Measurements from ENCODE around the gene SGSM2. TPM values are rescaled to one million over a fixed set of nuclear protein-coding genes. Genes with fewer than 3 reads are reported as not detected.

The SGSM2 gene
- total RNA-seq, 5 donors from 2014 or later (not counting 1 experiment from before 2014, with no cell fraction given): 124 to 172 (median 160) TPM

GRCh38 chr17:2362881-2363280, 25.6 kb downstream of the SGSM2 start:
- Histone ChIP-seq H3K4me1 (ENCODE audit: control insufficient read depth in 1 of 2, extremely low read depth in 1 of 2, insufficient read depth in 2 of 2, low read length in 2 of 2) (no peaks in the 10 kb centered on the region), H3K9me3 (no peaks in the 10 kb centered on the region), H3K4me3 (ENCODE audit: control insufficient read depth in 1 of 2, extremely low read depth in 1 of 2, low read length in 1 of 2) (no peak overlapping the region), H3K36me3 (ENCODE audit: control insufficient read depth in 2 of 2, extremely low read depth in 1 of 2, insufficient read depth in 1 of 2, low read length in 1 of 2) (peaks cover 25 to 43% of the 10 kb centered on the region in 2 donors), H3K27ac (ENCODE audit: low read length) (no peak overlapping the region), H3K27me3 (replicated peaks in 1 of 2; ENCODE audit: control insufficient read depth in 2 of 2, extremely low read depth in 1 of 2, insufficient read depth in 2 of 2, low read length in 1 of 2) (no peaks in the 10 kb centered on the region)
- CTCF ChIA-PET: interaction anchor here in 1 of 2 donors (1.3 kb wide), 1 partner anchor 9 kb away, joined by 5 read pairs; no protein-coding TSS in a partner anchor
- Mint-ChIP-seq H3K4me1 (no peaks in the 10 kb centered on the region), H3K4me3 (no peak overlapping the region), H3K9me3 (no peaks in the 10 kb centered on the region), H3K27me3 (no peaks in the 10 kb centered on the region), H3K36me3 (peaks cover 17% of the 10 kb centered on the region), H3K27ac (no peak overlapping the region)
- WGBS (ENCODE audit: insufficient coverage): 93% methylated on average over 4 of the region's 14 CpGs
- DNase-seq (no peak), ATAC-seq (replicated peaks in 1 of 4) (no peak)
- POLR2A ChIA-PET: no interaction called here

- no peak for ATAC-seq (replicated peaks in 1 of 4)
- ChIA-PET CTCF (interaction anchor here in 1 of 2 donors (1.3 kb wide), 1 partner anchor 9 kb away, joined by 5 read pairs; no protein-coding TSS in a partner anchor), POLR2A (no interaction called here)
- Histone ChIP-seq H3K4me3 (ENCODE audit: control insufficient read depth in 1 of 2, extremely low read depth in 1 of 2, low read length in 1 of 2) (no peak overlapping the region), H3K4me1 (ENCODE audit: control insufficient read depth in 1 of 2, extremely low read depth in 1 of 2, insufficient read depth in 2 of 2, low read length in 2 of 2) (no peaks in the 10 kb centered on the region), H3K9me3 (no peaks in the 10 kb centered on the region), H3K36me3 (ENCODE audit: control insufficient read depth in 2 of 2, extremely low read depth in 1 of 2, insufficient read depth in 1 of 2, low read length in 1 of 2) (peaks cover 27 to 43% of the 10 kb centered on the region in 2 donors), H3K27me3 (replicated peaks in 1 of 2; ENCODE audit: control insufficient read depth in 2 of 2, extremely low read depth in 1 of 2, insufficient read depth in 2 of 2, low read length in 1 of 2) (no peaks in the 10 kb centered on the region), H3K27ac (ENCODE audit: low read length) (no peak overlapping the region)
- H3K27me3 Mint-ChIP-seq: no peaks in the 10 kb centered on the region
- H3K4me1 Mint-ChIP-seq: no peaks in the 10 kb centered on the region
- no peak for DNase-seq
- no peak overlapping the region for H3K27ac Mint-ChIP-seq
- WGBS (ENCODE audit: insufficient coverage): 98% methylated on average over 20 of the region's 21 CpGs
- no peaks in the 10 kb centered on the region for H3K9me3 Mint-ChIP-seq
- no peak overlapping the region for H3K4me3 Mint-ChIP-seq
- H3K36me3 Mint-ChIP-seq: peaks cover 17% of the 10 kb centered on the region
These were observed 26.0 kb downstream of the SGSM2 start for GRCh38 chr17:2363318-2363717.

- Histone ChIP-seq H3K4me3 (ENCODE audit: control insufficient read depth in 1 of 2, extremely low read depth in 1 of 2, low read length in 1 of 2) (no peak overlapping the region), H3K27ac (ENCODE audit: low read length) (no peak overlapping the region), H3K4me1 (ENCODE audit: control insufficient read depth in 1 of 2, extremely low read depth in 1 of 2, insufficient read depth in 2 of 2, low read length in 2 of 2) (no peaks in the 10 kb centered on the region), H3K36me3 (ENCODE audit: control insufficient read depth in 2 of 2, extremely low read depth in 1 of 2, insufficient read depth in 1 of 2, low read length in 1 of 2) (peaks cover 27 to 47% of the 10 kb centered on the region in 2 donors), H3K9me3 (no peaks in the 10 kb centered on the region), H3K27me3 (replicated peaks in 1 of 2; ENCODE audit: control insufficient read depth in 2 of 2, extremely low read depth in 1 of 2, insufficient read depth in 2 of 2, low read length in 1 of 2) (no peaks in the 10 kb centered on the region)
- DNase-seq: no peak
- Mint-ChIP-seq H3K27me3 (no peaks in the 10 kb centered on the region), H3K27ac (no peak overlapping the region), H3K4me3 (no peak overlapping the region), H3K4me1 (no peaks in the 10 kb centered on the region), H3K9me3 (no peaks in the 10 kb centered on the region), H3K36me3 (peaks cover 17% of the 10 kb centered on the region)
- CTCF ChIA-PET: interaction anchor here in 1 of 2 donors (1.3 kb wide), 1 partner anchor 10 kb away, joined by 5 read pairs; no protein-coding TSS in a partner anchor
- POLR2A ChIA-PET: no interaction called here
- WGBS (ENCODE audit: insufficient coverage): 90% methylated on average over 16 of the region's 26 CpGs
- ATAC-seq (replicated peaks in 1 of 4): no peak
These were observed 26.8 kb downstream of the SGSM2 start for GRCh38 chr17:2363851-2364762.

GRCh38 chr17:2364763-2365116, 27.4 kb downstream of the SGSM2 start:
- Histone ChIP-seq H3K36me3 (ENCODE audit: control insufficient read depth in 2 of 2, extremely low read depth in 1 of 2, insufficient read depth in 1 of 2, low read length in 1 of 2) (peaks cover 24 to 48% of the 10 kb centered on the region in 2 donors), H3K4me1 (ENCODE audit: control insufficient read depth in 1 of 2, extremely low read depth in 1 of 2, insufficient read depth in 2 of 2, low read length in 2 of 2) (no peaks in the 10 kb centered on the region), H3K27me3 (replicated peaks in 1 of 2; ENCODE audit: control insufficient read depth in 2 of 2, extremely low read depth in 1 of 2, insufficient read depth in 2 of 2, low read length in 1 of 2) (no peaks in the 10 kb centered on the region), H3K4me3 (ENCODE audit: control insufficient read depth in 1 of 2, extremely low read depth in 1 of 2, low read length in 1 of 2) (no peak overlapping the region), H3K27ac (ENCODE audit: low read length) (no peak overlapping the region), H3K9me3 (no peaks in the 10 kb centered on the region)
- no peaks in the 10 kb centered on the region for H3K27me3 Mint-ChIP-seq
- peaks cover 17% of the 10 kb centered on the region for H3K36me3 Mint-ChIP-seq
- WGBS (ENCODE audit: insufficient coverage): 88% methylated on average over 9 of the region's 12 CpGs
- H3K4me1 Mint-ChIP-seq: no peaks in the 10 kb centered on the region
- H3K27ac Mint-ChIP-seq: no peak overlapping the region
- H3K4me3 Mint-ChIP-seq: no peak overlapping the region
- no peaks in the 10 kb centered on the region for H3K9me3 Mint-ChIP-seq
- CTCF ChIA-PET: no interaction called here
- POLR2A ChIA-PET: no interaction called here
- no peak for ATAC-seq (replicated peaks in 1 of 4)
- no peak for DNase-seq

GRCh38 chr17:2365132-2365531, 27.8 kb downstream of the SGSM2 start:
- ChIA-PET CTCF (no interaction called here), POLR2A (no interaction called here)
- no peaks in the 10 kb centered on the region for H3K4me1 Mint-ChIP-seq
- H3K27me3 Mint-ChIP-seq: no peaks in the 10 kb centered on the region
- Histone ChIP-seq H3K27ac (ENCODE audit: low read length) (no peak overlapping the region), H3K4me1 (ENCODE audit: control insufficient read depth in 1 of 2, extremely low read depth in 1 of 2, insufficient read depth in 2 of 2, low read length in 2 of 2) (no peaks in the 10 kb centered on the region), H3K4me3 (ENCODE audit: control insufficient read depth in 1 of 2, extremely low read depth in 1 of 2, low read length in 1 of 2) (no peak overlapping the region), H3K36me3 (ENCODE audit: control insufficient read depth in 2 of 2, extremely low read depth in 1 of 2, insufficient read depth in 1 of 2, low read length in 1 of 2) (peaks cover 24 to 49% of the 10 kb centered on the region in 2 donors), H3K9me3 (no peaks in the 10 kb centered on the region), H3K27me3 (replicated peaks in 1 of 2; ENCODE audit: control insufficient read depth in 2 of 2, extremely low read depth in 1 of 2, insufficient read depth in 2 of 2, low read length in 1 of 2) (no peaks in the 10 kb centered on the region)
- H3K4me3 Mint-ChIP-seq: no peak overlapping the region
- H3K9me3 Mint-ChIP-seq: no peaks in the 10 kb centered on the region
- peaks cover 17% of the 10 kb centered on the region for H3K36me3 Mint-ChIP-seq
- DNase-seq (no peak), ATAC-seq (replicated peaks in 1 of 4) (no peak)
- H3K27ac Mint-ChIP-seq: no peak overlapping the region
- 100% methylated on average over 11 of the region's 20 CpGs for WGBS (ENCODE audit: insufficient coverage)

- Mint-ChIP-seq H3K36me3 (peaks cover 10% of the 10 kb centered on the region), H3K27ac (no peak overlapping the region), H3K4me1 (no peaks in the 10 kb centered on the region), H3K4me3 (no peak overlapping the region), H3K9me3 (no peaks in the 10 kb centered on the region), H3K27me3 (no peaks in the 10 kb centered on the region)
- no peak overlapping the region for H3K4me3 ChIP-seq (ENCODE audit: control insufficient read depth in 1 of 2, extremely low read depth in 1 of 2, low read length in 1 of 2)
- no peak for ATAC-seq (replicated peaks in 1 of 4)
- H3K9me3 ChIP-seq: no peaks in the 10 kb centered on the region
- no peak overlapping the region for H3K27ac ChIP-seq (ENCODE audit: low read length)
- no peak for DNase-seq
- no peaks in the 10 kb centered on the region for H3K27me3 ChIP-seq (replicated peaks in 1 of 2; ENCODE audit: control insufficient read depth in 2 of 2, extremely low read depth in 1 of 2, insufficient read depth in 2 of 2, low read length in 1 of 2)
- ChIA-PET CTCF (no interaction called here), POLR2A (interaction anchor here in 1 of 2 donors (0.6 kb wide), 1 partner anchor 294 kb away, joined by 7 read pairs; no protein-coding TSS in a partner anchor)
- H3K4me1 ChIP-seq (ENCODE audit: control insufficient read depth in 1 of 2, extremely low read depth in 1 of 2, insufficient read depth in 2 of 2, low read length in 2 of 2): no peaks in the 10 kb centered on the region
- 90% methylated on average over 7 of the region's 26 CpGs for WGBS (ENCODE audit: insufficient coverage)
- peaks cover 28 to 45% of the 10 kb centered on the region in 2 donors for H3K36me3 ChIP-seq (ENCODE audit: control insufficient read depth in 2 of 2, extremely low read depth in 1 of 2, insufficient read depth in 1 of 2, low read length in 1 of 2)
These were observed 29.6 kb downstream of the SGSM2 start for GRCh38 chr17:2366747-2367494.
